ENCODE results near the gene PDE6A. TPM values are rescaled to one million over a fixed set of nuclear protein-coding genes. Genes with fewer than 3 reads are reported as not detected.

The PDE6A gene
- total and polyA plus RNA-seq, 2 donors from 2014 or later = 0.03 TPM; not detected in 1

- no peak for TF ChIP-seq CTCF (IDR thresholded peaks at IDR 0.05; ENCODE audit: borderline replicate concordance, extremely low read depth, insufficient read depth)
- H3K4me3 ChIP-seq (ENCODE audit: low read length in 3 of 3) = no peak overlapping the region
- no peaks in the 10 kb centered on the region for H3K4me1 ChIP-seq (ENCODE audit: control insufficient read depth in 2 of 3, insufficient read depth in 2 of 3, low read depth in 1 of 3, low read length in 3 of 3)
- intact Hi-C loops (cut with DNase I) = no loop called here
- H3K27me3 ChIP-seq (ENCODE audit: control insufficient read depth, insufficient read depth, low read length) = no peaks in the 10 kb centered on the region
- no peaks in the 10 kb centered on the region for H3K9me3 ChIP-seq (ENCODE audit: control insufficient read depth in 2 of 3, insufficient read depth in 1 of 3, low read length in 3 of 3)
- peaks cover 0 to 2% (median 0%) of the 10 kb centered on the region in 3 donors for H3K36me3 ChIP-seq (ENCODE audit: control insufficient read depth in 2 of 3, insufficient read depth in 3 of 3, low read length in 3 of 3)
- no peak overlapping the region for H3K9ac ChIP-seq (ENCODE audit: low read length in 3 of 3)
- FAIRE-seq (no peak), DNase-seq (no peak)
- H3K27ac ChIP-seq (ENCODE audit: low read depth in 2 of 2, low read length in 2 of 2) = no peak overlapping the region
Observed at GRCh38 chr5:149853331-149853648, 91.3 kb downstream of the PDE6A start.

GRCh38 chr5:149852641-149853330 is 91.8 kb downstream of the PDE6A start:
- peak; percentile 93 for TF ChIP-seq CTCF (IDR thresholded peaks at IDR 0.05; ENCODE audit: borderline replicate concordance, extremely low read depth, insufficient read depth)
- intact Hi-C loops (cut with DNase I) = no loop called here
- FAIRE-seq = peak; percentile 44
- Histone ChIP-seq H3K36me3 (ENCODE audit: control insufficient read depth in 2 of 3, insufficient read depth in 3 of 3, low read length in 3 of 3) (peaks cover 0 to 2% (median 0%) of the 10 kb centered on the region in 3 donors), H3K9me3 (ENCODE audit: control insufficient read depth in 2 of 3, insufficient read depth in 1 of 3, low read length in 3 of 3) (no peaks in the 10 kb centered on the region), H3K27ac (ENCODE audit: low read depth in 2 of 2, low read length in 2 of 2) (no peak overlapping the region), H3K4me1 (ENCODE audit: control insufficient read depth in 2 of 3, insufficient read depth in 2 of 3, low read depth in 1 of 3, low read length in 3 of 3) (no peaks in the 10 kb centered on the region), H3K9ac (ENCODE audit: low read length in 3 of 3) (no peak overlapping the region), H3K27me3 (ENCODE audit: control insufficient read depth, insufficient read depth, low read length) (no peaks in the 10 kb centered on the region), H3K4me3 (ENCODE audit: low read length in 3 of 3) (no peak overlapping the region)
- DNase-seq = peak in 4 of 5 donors; percentile 73 to 89 (median 74)

GRCh38 chr5:149851211-149851610 is 93.4 kb downstream of the PDE6A start:
- intact Hi-C loops (cut with DNase I) = no loop called here
- Histone ChIP-seq H3K27ac (ENCODE audit: low read depth in 2 of 2, low read length in 2 of 2) (no peak overlapping the region), H3K9me3 (ENCODE audit: control insufficient read depth in 2 of 3, insufficient read depth in 1 of 3, low read length in 3 of 3) (no peaks in the 10 kb centered on the region), H3K4me1 (ENCODE audit: control insufficient read depth in 2 of 3, insufficient read depth in 2 of 3, low read depth in 1 of 3, low read length in 3 of 3) (no peaks in the 10 kb centered on the region), H3K36me3 (ENCODE audit: control insufficient read depth in 2 of 3, insufficient read depth in 3 of 3, low read length in 3 of 3) (peaks cover 0 to 4% (median 2%) of the 10 kb centered on the region in 3 donors), H3K27me3 (ENCODE audit: control insufficient read depth, insufficient read depth, low read length) (no peaks in the 10 kb centered on the region), H3K4me3 (ENCODE audit: low read length in 3 of 3) (no peak overlapping the region), H3K9ac (ENCODE audit: low read length in 3 of 3) (no peak overlapping the region)
- TF ChIP-seq CTCF (IDR thresholded peaks at IDR 0.05; ENCODE audit: borderline replicate concordance, extremely low read depth, insufficient read depth) = no peak
- DNase-seq (no peak), FAIRE-seq (no peak)

Measured in kidney (tissue), 14 donors.